Uterus (tissue), 4 donors: ENCODE measurements around the gene VPS37D. TPM values are rescaled to one million over a fixed set of nuclear protein-coding genes. Genes with fewer than 3 reads are reported as not detected.

Source experiments
- DNase-seq, 2 donors: peaks; one replicate each; pipeline ENCODE4 v3.0.0-alpha.2; 2019 to 2020
- H3K27ac ChIP-seq, 2 donors: fragments of 200-600 bp; sonication (generic); 1 replicate in 1 of 2; 2 replicates in 1 of 2; pipeline ENCODE4 v1.5.1; 2016 to 2018
- H3K27me3 ChIP-seq, 2 donors: fragments of 200-600 bp; sonication (generic); one replicate each; pipeline ENCODE4 v1.5.1; 2018 to 2019; ENCODE audit warnings: control low read depth in 1 of 2
- H3K36me3 ChIP-seq, 2 donors: fragments of 200-600 bp; sonication (generic); one replicate each; pipeline ENCODE4 v1.5.1; 2019; ENCODE audit warnings: control low read depth in 1 of 2
- H3K4me1 ChIP-seq, 2 donors: fragments of 200-600 bp; sonication (generic); one replicate each; pipeline ENCODE4 v1.5.1; 2018 to 2019; ENCODE audit warnings: control low read depth in 1 of 2
- H3K4me3 ChIP-seq, 2 donors: fragments of 200-600 bp; sonication (generic); 1 replicate in 1 of 2; 2 replicates in 1 of 2; pipeline ENCODE4 v1.5.1; 2018 to 2019; ENCODE audit warnings: mild to moderate bottlenecking in 1 of 2
- H3K9me3 ChIP-seq, 2 donors: fragments of 200-600 bp; sonication (generic); one replicate each; pipeline ENCODE4 v1.5.1; 2019; ENCODE audit warnings: control low read depth in 1 of 2
- POLR2A ChIP-seq, 2 donors: fragments of 450-650 bp; IDR thresholded peaks; one replicate each; pipeline ENCODE4 v1.6.1; 2016; ENCODE audit warnings: antibody characterized with exemption in 2 of 2, mild to moderate bottlenecking in 1 of 2, moderate library complexity in 1 of 2
- intact Hi-C: fragments of 100-400 bp; cut with DNase I; formaldehyde crosslinking; loops from one replicate; pipeline ENCODE4 v1.15.1; 2023; ENCODE audit warnings: low total_unique reads
- total RNA-seq, 4 donors: library from RNA; depleted of rRNA in 3 of 4; stranded (reverse); fragments of >200 nt in 3 of 4; gene quantifications; one replicate each; pipeline versions ENCODE4 v1.1.0 to v1.2.4, GENCODE V29; 2014 to 2023
- TF ChIP-seq, protein P1 (sequence below), 4 experiments: fragments of 200-600 bp in 2 of 4; fragments of 450-650 bp in 2 of 4; sonication (generic) in 2 of 4; IDR thresholded peaks; one replicate each; pipeline ENCODE4 v1.5.1; 2016 to 2019; ENCODE audit warnings: antibody characterized with exemption in 4 of 4, mild to moderate bottlenecking in 2 of 4, moderate library complexity in 1 of 4
- donor health status: DM: yes; HTN: yes; CAD: no.

Gene VPS37D
- total RNA-seq, 4 donors from 2014 or later: 6.7 to 9.3 (median 8.8) TPM; not detected in 1

DNA sequence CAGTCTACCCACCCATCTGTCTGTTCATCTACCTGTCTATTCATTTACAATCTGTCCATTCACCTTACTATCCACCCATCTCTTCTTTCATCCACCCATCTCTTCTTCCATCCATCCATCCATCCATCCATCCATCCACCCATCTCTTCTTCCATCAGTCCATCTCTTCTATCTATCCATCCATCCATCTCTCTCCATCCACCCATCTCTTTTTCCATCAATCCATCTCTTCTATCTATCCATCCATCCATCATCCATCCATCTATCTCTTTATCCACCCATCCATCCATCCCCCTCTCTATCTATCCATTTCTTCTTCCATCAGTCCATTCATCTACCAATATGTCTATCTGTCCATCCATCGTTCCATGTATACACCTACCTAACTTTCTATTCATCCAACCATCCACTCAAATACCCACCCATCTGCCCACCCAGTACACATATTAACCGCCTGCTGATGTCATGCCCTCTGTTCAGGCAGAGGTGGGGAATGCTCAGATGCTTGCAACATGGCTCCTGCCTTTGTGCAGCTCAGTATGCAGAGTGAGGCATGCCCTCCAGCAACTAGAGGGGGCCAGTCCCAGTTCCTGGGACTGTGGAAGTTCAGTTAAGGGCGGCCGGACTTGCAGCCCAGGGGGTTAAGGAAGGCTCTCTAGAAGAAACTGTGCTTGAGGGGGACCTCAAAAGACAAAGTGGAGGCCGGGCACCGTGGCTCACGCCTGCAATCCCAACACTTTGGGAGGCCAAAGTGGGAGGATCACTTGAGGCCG, 32.0 kb upstream of the VPS37D start:
- Histone ChIP-seq H3K27ac (no peak overlapping the region), H3K4me1 (no peaks in the 10 kb centered on the region), H3K4me3 (no peak overlapping the region), H3K27me3 (no peaks in the 10 kb centered on the region), H3K9me3 (no peaks in the 10 kb centered on the region), H3K36me3 (no peaks in the 10 kb centered on the region)
- no peak for DNase-seq
- no peak for TF ChIP-seq POLR2A (IDR thresholded peaks at IDR 0.05)
- TF ChIP-seq, protein P1, sequence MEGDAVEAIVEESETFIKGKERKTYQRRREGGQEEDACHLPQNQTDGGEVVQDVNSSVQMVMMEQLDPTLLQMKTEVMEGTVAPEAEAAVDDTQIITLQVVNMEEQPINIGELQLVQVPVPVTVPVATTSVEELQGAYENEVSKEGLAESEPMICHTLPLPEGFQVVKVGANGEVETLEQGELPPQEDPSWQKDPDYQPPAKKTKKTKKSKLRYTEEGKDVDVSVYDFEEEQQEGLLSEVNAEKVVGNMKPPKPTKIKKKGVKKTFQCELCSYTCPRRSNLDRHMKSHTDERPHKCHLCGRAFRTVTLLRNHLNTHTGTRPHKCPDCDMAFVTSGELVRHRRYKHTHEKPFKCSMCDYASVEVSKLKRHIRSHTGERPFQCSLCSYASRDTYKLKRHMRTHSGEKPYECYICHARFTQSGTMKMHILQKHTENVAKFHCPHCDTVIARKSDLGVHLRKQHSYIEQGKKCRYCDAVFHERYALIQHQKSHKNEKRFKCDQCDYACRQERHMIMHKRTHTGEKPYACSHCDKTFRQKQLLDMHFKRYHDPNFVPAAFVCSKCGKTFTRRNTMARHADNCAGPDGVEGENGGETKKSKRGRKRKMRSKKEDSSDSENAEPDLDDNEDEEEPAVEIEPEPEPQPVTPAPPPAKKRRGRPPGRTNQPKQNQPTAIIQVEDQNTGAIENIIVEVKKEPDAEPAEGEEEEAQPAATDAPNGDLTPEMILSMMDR (IDR thresholded peaks at IDR 0.05): no peak
- intact Hi-C loops: no loop called here

GRCh38 chr7:73638911-73639310, 28.7 kb upstream of the VPS37D start:
- Histone ChIP-seq H3K27ac (no peak overlapping the region), H3K27me3 (no peaks in the 10 kb centered on the region), H3K4me3 (no peak overlapping the region), H3K4me1 (no peaks in the 10 kb centered on the region), H3K36me3 (no peaks in the 10 kb centered on the region), H3K9me3 (peaks cover 0 to 6% of the 10 kb centered on the region in 2 donors)
- intact Hi-C loops: no loop called here
- TF ChIP-seq, protein P1 (IDR thresholded peaks at IDR 0.05): no peak
- no peak for TF ChIP-seq POLR2A (IDR thresholded peaks at IDR 0.05)
- no peak for DNase-seq

GRCh38 chr7:73642834-73643233, 24.8 kb upstream of the VPS37D start:
- TF ChIP-seq POLR2A (IDR thresholded peaks at IDR 0.05): no peak
- TF ChIP-seq, protein P1 (IDR thresholded peaks at IDR 0.05): no peak
- Histone ChIP-seq H3K27me3 (peaks cover 3 to 5% of the 10 kb centered on the region in 2 donors), H3K27ac (no peak overlapping the region), H3K4me3 (no peak overlapping the region), H3K36me3 (no peaks in the 10 kb centered on the region), H3K9me3 (peaks cover 0 to 6% of the 10 kb centered on the region in 2 donors), H3K4me1 (peaks cover 0 to 3% of the 10 kb centered on the region in 2 donors)
- DNase-seq: no peak
- intact Hi-C loops: no loop called here

- intact Hi-C loops: no loop called here
- Histone ChIP-seq H3K4me1 (peaks cover 0 to 5% of the 10 kb centered on the region in 2 donors), H3K9me3 (peaks cover 0 to 6% of the 10 kb centered on the region in 2 donors), H3K27me3 (peaks cover 3 to 5% of the 10 kb centered on the region in 2 donors), H3K36me3 (no peaks in the 10 kb centered on the region), H3K27ac (no peak overlapping the region), H3K4me3 (no peak overlapping the region)
- TF ChIP-seq, protein P1 (IDR thresholded peaks at IDR 0.05): no peak
- TF ChIP-seq POLR2A (IDR thresholded peaks at IDR 0.05): no peak
- DNase-seq: no peak
These were observed 22.8 kb upstream of the VPS37D start for GRCh38 chr7:73644688-73645286.

DNA sequence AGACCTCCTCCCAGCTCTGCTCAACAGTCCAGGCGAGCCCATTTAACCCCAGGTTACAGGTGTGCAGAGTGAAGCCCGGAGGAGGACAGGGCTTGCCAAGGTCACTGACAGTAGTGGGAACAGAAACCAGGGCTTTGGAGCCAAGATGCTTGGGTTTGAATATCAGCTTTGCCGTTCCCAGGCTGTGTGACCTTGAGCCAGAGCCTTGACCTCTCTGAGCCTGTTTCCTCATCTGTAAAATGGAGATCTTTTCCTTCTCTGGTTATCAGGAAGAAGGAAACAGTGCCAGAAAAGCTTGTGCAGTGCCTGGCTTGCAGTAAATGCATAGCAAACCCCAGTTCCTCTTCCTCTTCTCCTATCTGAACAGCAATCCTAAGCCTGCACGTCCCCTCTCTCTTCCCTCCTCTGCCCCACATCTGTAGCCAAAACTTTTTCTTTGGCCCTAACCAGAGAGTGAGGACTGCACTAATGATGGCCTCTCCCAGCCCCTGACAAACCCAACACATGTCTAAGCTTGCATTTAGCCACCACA, 21.9 kb upstream of the VPS37D start:
- peaks cover 0 to 6% of the 10 kb centered on the region in 2 donors for H3K9me3 ChIP-seq
- peaks cover 0 to 5% of the 10 kb centered on the region in 2 donors for H3K4me1 ChIP-seq
- intact Hi-C loops: no loop called here
- H3K36me3 ChIP-seq: no peaks in the 10 kb centered on the region
- TF ChIP-seq POLR2A (IDR thresholded peaks at IDR 0.05): no peak
- TF ChIP-seq, protein P1 (IDR thresholded peaks at IDR 0.05): no peak
- no peak overlapping the region for H3K27ac ChIP-seq
- no peak overlapping the region for H3K4me3 ChIP-seq
- H3K27me3 ChIP-seq: peaks cover 3 to 5% of the 10 kb centered on the region in 2 donors
- no peak for DNase-seq
